GM19193 (cell line): Measurements from ENCODE around the gene CFAP298.

Source experiments
- POLR2A ChIP-seq: IDR thresholded peaks from 4 replicates; pipeline ENCODE4 v1.6.1; 2011; ENCODE audit not compliant: insufficient read depth, insufficient read length; ENCODE audit errors: extremely low read depth

The CFAP298 gene

GRCh38 chr21:32558106-32558505, 54.1 kb downstream of the CFAP298 start:
- TF ChIP-seq POLR2A: no peak

GRCh38 chr21:32554832-32555638, 57.1 kb downstream of the CFAP298 start:
- TF ChIP-seq POLR2A: no peak

GRCh38 chr21:32549886-32550285, 62.3 kb downstream of the CFAP298 start:
- TF ChIP-seq POLR2A: no peak

- TF ChIP-seq POLR2A: no peak
These were observed 62.7 kb downstream of the CFAP298 start for GRCh38 chr21:32549440-32549839.
